ENCODE measurements around the gene ST6GALNAC5. TPM values are rescaled to one million over a fixed set of nuclear protein-coding genes. Genes with fewer than 3 reads are reported as not detected.

Gene ST6GALNAC5
- polyA plus RNA-seq, 1 experiment, result 3.0 TPM

DNA sequence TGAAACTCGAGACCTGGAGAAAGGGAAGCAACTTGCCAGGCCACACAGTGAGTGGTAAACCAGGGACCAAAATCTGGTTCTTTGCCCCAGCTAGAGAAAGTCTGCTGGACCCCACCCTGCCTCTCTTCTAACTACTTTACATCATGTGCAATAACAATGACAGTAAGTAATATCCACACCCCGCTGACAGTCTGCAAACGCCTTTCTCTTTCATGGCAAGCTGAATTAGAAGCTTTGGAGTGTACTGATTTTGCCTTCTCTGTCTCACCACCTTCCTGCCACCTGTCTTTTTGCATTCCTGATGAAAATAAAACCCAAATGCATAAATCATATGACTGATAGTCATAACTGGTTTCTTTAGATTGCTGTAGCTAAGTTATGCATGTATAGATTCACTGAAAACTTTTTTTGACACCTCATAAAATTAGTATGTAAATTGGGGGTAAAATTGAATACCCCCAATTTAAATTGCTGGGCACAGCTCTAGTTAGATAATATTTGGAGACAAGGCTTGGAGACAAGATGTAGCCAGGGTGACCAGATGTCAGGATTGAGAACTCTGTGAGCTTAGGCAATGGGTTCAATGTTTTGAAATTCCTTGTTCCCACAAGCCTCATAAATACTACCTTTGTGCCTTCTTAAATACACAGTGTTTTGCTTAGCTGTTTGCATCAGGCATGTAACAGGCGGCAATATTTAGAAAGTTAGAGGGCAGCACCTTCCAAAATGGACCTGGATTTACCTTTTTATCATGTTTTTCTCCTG lies 73.5 kb downstream of the ST6GALNAC5 start:
- H3K4me3 ChIP-seq (ENCODE audit: low read depth, low read length), result no peak overlapping the region
- no peaks in the 10 kb centered on the region for H3K27me3 ChIP-seq (ENCODE audit: control insufficient read depth, insufficient read depth, low read length)
- H3K36me3 ChIP-seq (ENCODE audit: control insufficient read depth, insufficient read depth, low read length), result no peaks in the 10 kb centered on the region
- POLR2A ChIA-PET, result no interaction called here
- CTCF ChIA-PET, result interaction anchor here (0.6 kb wide), 1 partner anchor 8 kb away, joined by 3 read pairs; no protein-coding TSS in a partner anchor
- TF ChIP-seq, protein P1, sequence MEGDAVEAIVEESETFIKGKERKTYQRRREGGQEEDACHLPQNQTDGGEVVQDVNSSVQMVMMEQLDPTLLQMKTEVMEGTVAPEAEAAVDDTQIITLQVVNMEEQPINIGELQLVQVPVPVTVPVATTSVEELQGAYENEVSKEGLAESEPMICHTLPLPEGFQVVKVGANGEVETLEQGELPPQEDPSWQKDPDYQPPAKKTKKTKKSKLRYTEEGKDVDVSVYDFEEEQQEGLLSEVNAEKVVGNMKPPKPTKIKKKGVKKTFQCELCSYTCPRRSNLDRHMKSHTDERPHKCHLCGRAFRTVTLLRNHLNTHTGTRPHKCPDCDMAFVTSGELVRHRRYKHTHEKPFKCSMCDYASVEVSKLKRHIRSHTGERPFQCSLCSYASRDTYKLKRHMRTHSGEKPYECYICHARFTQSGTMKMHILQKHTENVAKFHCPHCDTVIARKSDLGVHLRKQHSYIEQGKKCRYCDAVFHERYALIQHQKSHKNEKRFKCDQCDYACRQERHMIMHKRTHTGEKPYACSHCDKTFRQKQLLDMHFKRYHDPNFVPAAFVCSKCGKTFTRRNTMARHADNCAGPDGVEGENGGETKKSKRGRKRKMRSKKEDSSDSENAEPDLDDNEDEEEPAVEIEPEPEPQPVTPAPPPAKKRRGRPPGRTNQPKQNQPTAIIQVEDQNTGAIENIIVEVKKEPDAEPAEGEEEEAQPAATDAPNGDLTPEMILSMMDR (IDR thresholded peaks at IDR 0.05; ENCODE audit: insufficient read depth, low read depth, low read length), result no peak
- DNase-seq (ENCODE audit: low read depth), result no peak

GRCh38 chr1:76942549-76942948 lies 75.3 kb downstream of the ST6GALNAC5 start:
- Histone ChIP-seq H3K36me3 (ENCODE audit: control insufficient read depth, insufficient read depth, low read length) (no peaks in the 10 kb centered on the region), H3K27me3 (ENCODE audit: control insufficient read depth, insufficient read depth, low read length) (no peaks in the 10 kb centered on the region), H3K4me3 (ENCODE audit: low read depth, low read length) (no peak overlapping the region)
- TF ChIP-seq, protein P1 (IDR thresholded peaks at IDR 0.05; ENCODE audit: insufficient read depth, low read depth, low read length), result no peak
- ChIA-PET POLR2A (no interaction called here), CTCF (no interaction called here)
- DNase-seq (ENCODE audit: low read depth), result no peak

- Histone ChIP-seq H3K27me3 (ENCODE audit: control insufficient read depth, insufficient read depth, low read length) (no peaks in the 10 kb centered on the region), H3K36me3 (ENCODE audit: control insufficient read depth, insufficient read depth, low read length) (no peaks in the 10 kb centered on the region), H3K4me3 (ENCODE audit: low read depth, low read length) (no peak overlapping the region)
- DNase-seq (ENCODE audit: low read depth), result no peak
- POLR2A ChIA-PET, result no interaction called here
- CTCF ChIA-PET, result no interaction called here
- TF ChIP-seq, protein P1 (IDR thresholded peaks at IDR 0.05; ENCODE audit: insufficient read depth, low read depth, low read length), result no peak
Observed at GRCh38 chr1:76944942-76945341, 77.7 kb downstream of the ST6GALNAC5 start.

- Histone ChIP-seq H3K27me3 (ENCODE audit: control insufficient read depth, insufficient read depth, low read length) (no peaks in the 10 kb centered on the region), H3K4me3 (ENCODE audit: low read depth, low read length) (no peak overlapping the region), H3K36me3 (ENCODE audit: control insufficient read depth, insufficient read depth, low read length) (no peaks in the 10 kb centered on the region)
- ChIA-PET CTCF (interaction anchor here (0.9 kb wide), 1 partner anchor 8 kb away, joined by 3 read pairs; no protein-coding TSS in a partner anchor), POLR2A (no interaction called here)
- TF ChIP-seq, protein P1 (IDR thresholded peaks at IDR 0.05; ENCODE audit: insufficient read depth, low read depth, low read length), result no peak
- DNase-seq (ENCODE audit: low read depth), result no peak
Observed at GRCh38 chr1:76948846-76949245, 81.6 kb downstream of the ST6GALNAC5 start.

DNA sequence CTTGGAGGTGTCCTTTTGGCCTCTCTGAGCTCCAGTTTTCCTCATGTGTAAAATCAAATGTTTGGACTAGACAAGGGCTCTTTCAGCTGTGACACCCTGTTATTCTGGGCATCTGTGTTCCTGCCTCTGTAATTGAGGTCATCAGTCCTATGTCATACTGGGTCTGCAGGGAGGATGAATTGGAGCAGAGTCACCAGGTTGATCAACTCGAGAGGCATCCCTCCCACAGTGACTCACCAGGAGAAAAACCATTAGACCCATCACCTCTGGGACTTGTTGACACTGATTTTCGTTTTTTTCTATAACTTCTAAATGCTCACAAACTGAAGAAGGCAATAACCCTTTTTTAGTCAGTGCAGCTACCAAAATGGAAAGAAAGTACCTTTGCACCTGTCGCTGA lies 82.2 kb downstream of the ST6GALNAC5 start:
- H3K27me3 ChIP-seq (ENCODE audit: control insufficient read depth, insufficient read depth, low read length), result no peaks in the 10 kb centered on the region
- H3K36me3 ChIP-seq (ENCODE audit: control insufficient read depth, insufficient read depth, low read length), result no peaks in the 10 kb centered on the region
- POLR2A ChIA-PET, result no interaction called here
- TF ChIP-seq, protein P1 (IDR thresholded peaks at IDR 0.05; ENCODE audit: insufficient read depth, low read depth, low read length), result no peak
- CTCF ChIA-PET, result interaction anchor here (0.9 kb wide), 1 partner anchor 9 kb away, joined by 3 read pairs; no protein-coding TSS in a partner anchor
- no peak overlapping the region for H3K4me3 ChIP-seq (ENCODE audit: low read depth, low read length)
- no peak for DNase-seq (ENCODE audit: low read depth)
